T-helper 22 cell (primary cell): ENCODE data around the gene ZNF219.

Source experiments
- DNase-seq: peaks from one replicate; pipeline ENCODE4 v3.0.0-alpha.2; 2020; ENCODE audit warnings: low read depth

Gene ZNF219

DNA sequence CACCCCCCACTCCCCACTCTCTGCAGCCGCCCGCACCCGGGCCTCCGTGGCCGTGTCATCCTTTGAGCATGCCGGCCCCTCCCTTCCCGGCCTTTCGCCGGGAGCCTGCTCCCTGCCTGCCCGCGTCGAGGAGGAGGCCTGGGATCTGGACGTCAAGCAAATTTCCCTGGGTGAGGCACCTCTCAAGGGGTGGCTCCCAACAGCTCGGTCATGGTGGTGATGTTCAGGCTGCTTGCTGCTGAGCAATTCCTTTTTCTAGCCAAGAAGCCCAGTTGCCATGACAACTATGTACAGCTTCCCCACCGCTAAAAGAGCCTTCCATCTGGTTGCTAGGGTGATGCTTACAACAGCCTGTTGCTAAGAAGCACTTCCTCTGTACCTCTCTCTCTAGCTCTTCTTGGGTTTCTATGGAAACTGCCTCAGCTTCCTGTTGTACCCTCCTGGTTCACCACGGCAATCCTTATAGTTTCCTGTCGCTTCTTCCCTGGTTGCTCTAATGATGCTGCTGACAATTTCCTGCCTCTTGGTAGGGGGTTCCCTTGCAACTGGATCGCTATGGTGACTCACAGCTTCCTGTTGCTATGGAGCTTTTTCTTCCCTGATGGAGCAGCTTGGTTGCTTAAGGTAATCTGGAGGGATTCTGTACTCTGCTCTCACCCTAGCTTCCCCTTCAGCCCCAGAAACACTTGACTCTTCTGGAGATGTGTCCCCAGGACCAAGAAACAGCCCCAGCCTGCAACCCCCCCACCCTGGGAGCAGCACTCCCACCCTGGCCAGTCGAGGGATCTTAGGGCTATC lies 11.0 kb downstream of the ZNF219 start:
- DNase-seq, result peak; percentile 86

DNA sequence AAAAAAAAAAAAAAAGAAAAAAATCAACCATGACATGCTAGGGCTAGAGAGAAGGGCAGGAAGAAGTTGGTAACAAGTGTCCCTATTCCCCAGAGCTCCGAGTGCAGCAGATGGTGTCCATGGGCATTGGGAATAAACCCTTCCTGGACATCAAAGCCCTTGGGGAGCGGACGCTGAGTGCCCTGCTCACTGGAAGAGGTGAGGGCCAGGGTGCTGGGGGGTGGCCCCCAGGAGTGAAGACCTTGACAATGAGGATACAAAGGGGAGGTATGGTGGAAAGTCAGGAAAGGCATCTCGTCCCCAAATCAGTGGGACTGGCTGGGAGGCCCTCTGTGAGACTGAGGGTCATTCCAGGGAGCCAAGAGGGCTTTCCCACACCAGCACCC lies 11.6 kb downstream of the ZNF219 start:
- DNase-seq, result no peak

DNA sequence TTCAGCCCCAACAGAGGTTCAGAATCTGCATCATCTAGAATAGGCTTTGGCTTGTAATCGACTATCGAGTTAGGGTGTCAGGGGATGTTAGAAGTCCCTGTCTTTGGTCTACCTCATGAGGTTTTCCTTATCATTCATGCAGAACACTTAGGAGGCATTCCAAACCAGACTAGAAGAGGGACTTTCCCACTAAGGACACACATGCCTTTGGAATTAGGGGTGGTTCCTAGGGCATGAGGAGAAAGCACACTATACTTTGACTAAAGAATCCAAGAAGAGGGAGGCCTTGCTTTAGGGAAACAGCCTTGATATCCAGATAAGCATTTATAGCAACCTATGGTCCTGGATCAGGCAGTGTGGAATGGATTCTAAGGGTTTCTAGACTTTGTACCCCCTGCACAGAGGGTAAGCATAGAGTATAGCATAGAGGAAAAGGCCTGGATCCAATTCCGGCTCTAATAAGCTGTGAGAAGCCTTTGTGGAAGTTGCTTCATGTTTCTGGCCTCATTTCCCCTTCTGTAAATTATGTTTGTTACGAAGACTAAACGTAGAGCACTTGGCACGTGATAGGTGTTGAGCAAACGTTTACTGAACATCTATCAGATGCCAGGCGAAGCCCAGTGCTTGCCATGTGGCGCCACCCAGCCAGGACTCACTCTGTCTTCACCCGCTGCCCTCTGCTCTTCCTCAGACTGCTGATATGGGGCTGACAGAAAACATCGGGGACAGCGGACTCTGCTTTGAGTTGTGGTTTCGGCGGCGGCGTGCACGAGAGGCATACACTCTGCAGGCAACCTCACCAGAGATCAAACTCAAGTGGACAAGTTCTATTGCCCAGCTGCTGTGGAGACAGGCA lies 13.2 kb downstream of the ZNF219 start:
- no peak for DNase-seq

DNA sequence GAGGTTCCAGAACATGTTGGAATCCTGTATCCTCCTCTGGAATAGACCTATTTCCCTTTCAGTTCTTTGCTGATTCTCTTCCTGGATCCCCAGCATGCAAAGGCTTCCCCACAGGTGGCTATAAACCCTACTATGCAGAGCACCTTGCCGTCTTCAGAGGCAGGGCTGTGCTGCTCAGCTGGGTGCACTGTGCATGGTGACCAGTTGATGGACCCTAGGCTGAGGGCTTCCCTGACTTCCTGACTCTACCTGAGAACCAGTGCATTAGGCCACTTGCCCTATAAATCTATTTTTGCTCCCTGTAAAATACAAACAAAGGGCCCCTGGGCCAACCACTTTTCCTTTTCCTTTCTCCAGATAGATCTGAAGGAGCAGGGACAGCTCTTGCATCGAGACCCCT lies 14.1 kb downstream of the ZNF219 start:
- DNase-seq, result no peak

DNA sequence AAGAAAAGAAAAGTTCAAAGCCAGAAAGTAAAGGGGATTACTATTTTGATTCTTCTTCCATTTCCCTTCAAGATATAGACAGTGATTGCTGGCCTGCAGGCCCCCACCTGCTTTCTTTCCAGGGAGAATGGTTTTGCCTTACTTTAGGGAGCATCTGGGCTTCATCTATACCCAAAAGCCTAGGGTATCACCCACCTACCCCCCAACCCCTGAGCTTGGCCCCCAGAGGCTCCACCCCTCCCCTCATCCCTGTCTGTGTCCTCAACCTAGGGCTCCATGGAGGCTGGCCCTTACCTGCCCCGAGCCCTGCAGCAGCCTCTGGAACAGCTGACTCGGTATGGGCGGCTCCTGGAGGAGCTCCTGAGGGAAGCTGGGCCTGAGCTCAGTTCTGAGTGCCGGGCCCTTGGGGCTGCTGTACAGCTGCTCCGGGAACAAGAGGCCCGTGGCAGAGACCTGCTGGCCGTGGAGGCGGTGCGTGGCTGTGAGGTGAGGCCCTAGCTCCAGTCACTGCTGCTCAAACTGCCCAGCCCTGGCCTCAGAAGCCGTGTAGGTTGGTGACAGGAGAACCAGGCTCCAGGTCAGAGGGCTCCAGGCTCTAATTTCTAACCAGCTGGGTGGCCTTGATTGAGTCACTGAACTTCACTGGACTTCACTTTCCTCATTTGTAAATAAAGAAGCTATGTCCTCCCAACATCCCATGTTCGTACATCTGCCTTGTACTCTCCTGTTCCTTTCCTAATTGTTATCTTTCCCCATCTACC lies 14.7 kb downstream of the ZNF219 start:
- DNase-seq, result no peak

DNA sequence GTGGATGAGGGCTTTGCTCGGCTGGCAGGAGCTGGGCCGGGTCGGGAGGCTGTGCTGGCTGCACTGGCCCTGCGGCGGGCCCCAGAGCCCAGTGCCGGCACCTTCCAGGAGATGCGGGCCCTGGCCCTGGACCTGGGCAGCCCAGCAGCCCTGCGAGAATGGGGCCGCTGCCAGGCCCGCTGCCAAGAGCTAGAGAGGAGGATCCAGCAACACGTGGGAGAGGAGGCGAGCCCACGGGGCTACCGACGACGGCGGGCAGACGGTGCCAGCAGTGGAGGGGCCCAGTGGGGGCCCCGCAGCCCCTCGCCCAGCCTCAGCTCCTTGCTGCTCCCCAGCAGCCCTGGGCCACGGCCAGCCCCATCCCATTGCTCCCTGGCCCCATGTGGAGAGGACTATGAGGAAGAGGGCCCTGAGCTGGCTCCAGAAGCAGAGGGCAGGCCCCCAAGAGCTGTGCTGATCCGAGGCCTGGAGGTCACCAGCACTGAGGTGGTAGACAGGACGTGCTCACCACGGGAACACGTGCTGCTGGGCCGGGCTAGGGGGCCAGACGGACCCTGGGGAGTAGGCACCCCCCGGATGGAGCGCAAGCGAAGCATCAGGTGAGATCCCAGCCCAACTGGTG lies 16.8 kb downstream of the ZNF219 start:
- DNase-seq, result no peak

DNA sequence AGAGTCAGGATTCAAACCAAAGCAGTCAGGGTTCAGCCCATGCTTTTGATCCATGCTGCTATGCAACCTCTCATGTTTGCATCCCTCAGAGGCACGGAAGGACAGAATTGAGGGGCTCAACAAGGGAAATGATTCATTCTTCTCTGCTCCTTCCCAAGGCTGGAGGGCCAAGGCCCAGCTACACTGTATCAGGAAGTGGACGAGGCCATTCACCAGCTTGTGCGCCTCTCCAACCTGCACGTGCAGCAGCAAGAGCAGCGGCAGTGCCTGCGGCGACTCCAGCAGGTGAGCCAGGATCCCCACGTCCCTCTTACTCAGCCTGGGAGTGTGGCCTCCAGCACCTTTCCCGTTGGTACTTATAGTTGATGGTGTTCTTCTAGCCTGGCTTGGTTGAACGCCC lies 19.7 kb downstream of the ZNF219 start:
- DNase-seq, result no peak

DNA sequence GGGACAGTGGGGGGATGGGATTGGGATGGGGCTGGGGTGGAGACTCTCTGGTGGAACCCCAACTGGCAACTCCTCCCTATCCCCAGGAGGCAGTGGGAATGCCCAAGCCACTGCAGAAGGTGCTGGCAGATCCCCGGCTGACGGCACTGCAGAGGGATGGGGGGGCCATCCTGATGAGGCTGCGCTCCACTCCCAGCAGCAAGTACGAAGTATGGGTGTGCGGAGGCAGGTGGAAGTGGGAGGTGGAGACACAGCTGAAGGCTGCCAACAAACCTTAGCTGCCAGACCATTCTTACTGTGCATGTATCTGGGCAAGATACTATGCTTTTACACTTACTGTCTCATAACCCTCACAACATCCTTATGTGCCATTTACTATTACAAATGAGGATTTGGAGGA lies 20.2 kb downstream of the ZNF219 start:
- no peak for DNase-seq

DNA sequence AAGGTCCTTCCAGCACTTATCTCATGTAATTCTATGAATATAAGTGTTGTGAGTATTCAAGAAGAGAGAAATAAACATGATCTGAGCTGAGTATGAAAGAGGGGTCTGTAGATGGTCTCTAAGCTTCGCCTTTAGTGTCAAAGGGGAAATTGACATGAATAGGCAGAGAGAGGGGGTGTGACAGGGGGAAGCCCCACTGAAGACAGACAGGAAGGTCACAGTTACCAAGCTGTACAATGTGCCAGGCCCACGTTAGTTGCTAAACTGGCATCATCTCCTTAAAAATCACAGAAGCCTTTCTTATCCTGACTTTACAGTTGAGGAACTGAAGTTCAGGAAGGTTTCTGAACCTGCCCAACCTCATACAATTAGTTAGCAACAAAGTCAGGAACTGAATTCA lies 20.8 kb downstream of the ZNF219 start:
- no peak for DNase-seq

DNA sequence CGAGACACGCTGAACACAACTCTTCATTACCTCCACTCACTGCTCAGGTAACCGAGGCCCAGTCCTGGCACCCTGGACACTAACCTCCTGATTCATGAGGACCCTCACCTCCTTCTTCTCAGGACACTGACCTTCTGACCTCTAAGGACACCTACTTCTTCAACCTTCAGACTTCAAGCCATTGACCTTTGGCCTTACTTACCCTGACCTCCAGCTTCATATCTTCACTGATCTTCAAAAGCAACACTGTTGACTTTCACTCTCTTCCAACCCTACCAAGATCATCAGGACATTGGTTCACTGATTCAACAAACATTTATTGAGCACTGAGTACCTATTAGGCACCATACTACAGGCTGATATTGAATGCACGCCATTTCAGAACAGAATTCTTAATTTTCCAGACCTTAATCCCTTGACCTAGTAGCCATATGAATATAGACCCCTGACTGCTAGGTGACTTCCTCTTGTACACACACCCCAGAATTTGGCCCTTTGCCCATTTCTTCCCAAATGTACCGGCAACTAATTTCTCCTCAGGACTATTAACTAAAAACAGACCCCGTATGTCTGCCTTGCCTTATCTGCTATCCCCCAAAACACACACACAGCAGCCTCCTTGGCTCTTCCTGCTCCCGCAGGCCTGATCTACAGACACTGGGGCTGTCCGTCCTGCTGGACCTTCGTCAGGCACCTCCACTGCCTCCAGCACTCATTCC lies 22.6 kb downstream of the ZNF219 start:
- no peak for DNase-seq

DNA sequence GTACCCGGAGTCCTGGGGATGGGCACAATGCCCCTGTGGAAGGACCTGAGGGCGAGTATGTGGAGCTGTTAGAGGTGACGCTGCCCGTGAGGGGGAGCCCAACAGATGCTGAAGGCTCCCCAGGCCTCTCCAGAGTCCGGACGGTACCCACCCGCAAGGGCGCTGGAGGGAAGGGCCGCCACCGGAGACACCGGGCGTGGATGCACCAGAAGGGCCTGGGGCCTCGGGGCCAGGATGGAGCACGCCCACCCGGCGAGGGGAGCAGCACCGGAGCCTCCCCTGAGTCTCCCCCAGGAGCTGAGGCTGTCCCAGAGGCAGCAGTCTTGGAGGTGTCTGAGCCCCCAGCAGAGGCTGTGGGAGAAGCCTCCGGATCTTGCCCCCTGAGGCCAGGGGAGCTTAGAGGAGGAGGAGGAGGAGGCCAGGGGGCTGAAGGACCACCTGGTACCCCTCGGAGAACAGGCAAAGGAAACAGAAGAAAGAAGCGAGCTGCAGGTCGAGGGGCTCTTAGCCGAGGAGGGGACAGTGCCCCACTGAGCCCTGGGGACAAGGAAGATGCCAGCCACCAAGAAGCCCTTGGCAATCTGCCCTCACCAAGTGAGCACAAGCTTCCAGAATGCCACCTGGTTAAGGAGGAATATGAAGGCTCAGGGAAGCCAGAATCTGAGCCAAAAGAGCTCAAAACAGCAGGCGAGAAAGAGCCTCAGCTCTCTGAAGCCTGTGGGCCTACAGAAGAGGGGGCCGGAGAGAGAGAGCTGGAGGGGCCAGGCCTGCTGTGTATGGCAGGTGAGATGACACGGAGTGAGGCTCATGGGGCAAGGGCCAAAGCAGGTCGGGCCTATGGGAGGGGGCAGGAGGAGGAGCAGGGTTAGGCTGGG lies 23.8 kb downstream of the ZNF219 start:
- no peak for DNase-seq

DNA sequence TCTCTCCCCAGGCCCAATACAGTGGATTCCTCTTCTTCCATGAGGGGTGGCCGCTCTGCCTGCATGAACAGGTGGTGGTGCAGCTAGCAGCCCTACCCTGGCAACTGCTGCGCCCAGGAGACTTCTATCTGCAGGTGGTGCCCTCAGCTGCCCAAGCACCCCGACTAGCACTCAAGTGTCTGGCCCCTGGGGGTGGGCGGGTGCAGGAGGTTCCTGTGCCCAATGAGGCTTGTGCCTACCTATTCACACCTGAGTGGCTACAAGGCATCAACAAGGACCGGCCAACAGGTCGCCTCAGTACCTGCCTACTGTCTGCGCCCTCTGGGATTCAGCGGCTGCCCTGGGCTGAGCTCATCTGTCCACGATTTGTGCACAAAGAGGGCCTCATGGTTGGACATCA lies 24.5 kb downstream of the ZNF219 start:
- no peak for DNase-seq

DNA sequence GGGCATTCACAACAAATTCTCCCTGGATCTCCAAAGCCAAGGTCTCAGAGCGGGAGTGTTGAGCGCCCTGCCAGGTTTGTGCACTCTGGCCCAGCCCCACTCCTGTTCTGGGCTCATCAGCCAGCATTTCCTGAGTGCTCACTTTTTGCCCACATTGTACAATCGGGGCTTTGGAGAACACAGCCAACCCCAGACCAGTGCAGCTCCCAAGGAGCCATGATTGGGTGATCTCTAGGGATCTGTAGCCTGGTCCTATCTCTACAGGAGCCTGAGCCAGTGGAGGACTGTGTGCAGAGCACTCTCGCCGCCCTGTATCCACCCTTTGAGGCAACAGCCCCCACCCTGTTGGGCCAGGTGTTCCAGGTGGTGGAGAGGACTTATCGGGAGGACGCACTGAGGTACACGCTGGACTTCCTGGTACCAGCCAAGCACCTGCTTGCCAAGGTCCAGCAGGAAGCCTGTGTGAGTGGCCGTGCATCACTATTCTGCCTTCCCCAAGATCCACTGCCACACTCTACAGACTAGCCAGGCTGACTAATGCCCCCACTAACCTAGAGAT lies 25.6 kb downstream of the ZNF219 start:
- DNase-seq, result no peak

DNA sequence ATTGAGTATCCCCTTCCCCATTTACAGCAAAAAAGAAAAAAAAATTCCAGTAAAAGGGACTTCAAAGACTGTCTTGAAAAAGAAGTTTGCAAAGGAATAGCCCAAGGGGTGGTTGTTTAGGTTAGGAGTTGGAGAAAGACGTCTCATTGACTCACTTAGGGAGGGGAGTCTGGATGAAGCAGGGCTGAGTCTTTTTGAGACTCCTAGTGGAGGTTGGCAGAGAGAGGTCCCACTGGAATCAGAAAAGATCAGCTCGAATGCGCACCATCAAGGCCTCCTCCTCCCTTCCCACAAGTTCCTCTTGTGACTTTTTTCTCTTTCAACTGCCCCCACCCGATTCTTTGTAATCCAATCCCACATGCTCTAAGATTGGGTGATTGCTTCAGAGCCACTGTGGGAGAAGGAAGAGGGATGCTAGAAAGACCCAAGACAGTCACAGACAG lies 26.4 kb downstream of the ZNF219 start:
- DNase-seq, result no peak

DNA sequence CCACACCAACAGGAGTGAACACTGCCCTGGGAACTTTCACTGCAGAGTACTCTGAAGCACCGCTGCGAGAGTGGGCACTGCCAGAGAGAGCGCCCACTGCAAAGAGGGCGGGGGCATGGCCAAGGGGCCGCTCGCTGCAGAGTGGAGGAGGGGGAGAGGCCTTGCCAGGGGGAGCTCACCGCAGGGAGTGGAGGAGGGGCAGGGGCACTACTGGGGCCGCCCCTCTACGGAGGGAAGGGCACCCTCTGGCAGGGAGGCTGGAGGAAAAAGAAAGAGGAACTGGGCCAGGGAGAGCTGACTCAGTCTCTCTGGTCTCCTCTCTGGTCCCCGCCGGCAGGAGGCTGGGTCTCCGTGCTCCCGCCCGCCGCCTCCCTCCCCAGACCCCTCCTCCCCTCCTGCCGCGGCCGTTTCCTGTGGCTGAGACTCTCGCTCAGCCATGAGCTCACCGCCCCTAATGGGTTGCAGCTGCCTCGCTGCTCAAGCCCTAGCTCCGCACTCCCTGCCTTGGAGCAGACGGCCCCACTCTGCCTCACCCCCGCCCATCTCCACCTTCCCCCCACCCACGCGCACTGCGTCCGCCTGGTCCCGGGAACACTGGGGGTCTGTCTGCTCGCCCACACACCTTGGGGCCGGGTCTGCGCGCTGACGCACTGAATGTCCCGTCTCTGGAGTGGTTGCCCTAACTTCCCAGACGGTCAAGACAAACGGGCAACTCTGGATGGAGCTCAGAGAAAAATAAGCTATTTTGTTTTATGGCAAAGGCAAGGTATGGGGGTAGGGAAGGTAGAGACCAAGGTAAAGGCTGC lies 27.0 kb downstream of the ZNF219 start:
- DNase-seq, result no peak

DNA sequence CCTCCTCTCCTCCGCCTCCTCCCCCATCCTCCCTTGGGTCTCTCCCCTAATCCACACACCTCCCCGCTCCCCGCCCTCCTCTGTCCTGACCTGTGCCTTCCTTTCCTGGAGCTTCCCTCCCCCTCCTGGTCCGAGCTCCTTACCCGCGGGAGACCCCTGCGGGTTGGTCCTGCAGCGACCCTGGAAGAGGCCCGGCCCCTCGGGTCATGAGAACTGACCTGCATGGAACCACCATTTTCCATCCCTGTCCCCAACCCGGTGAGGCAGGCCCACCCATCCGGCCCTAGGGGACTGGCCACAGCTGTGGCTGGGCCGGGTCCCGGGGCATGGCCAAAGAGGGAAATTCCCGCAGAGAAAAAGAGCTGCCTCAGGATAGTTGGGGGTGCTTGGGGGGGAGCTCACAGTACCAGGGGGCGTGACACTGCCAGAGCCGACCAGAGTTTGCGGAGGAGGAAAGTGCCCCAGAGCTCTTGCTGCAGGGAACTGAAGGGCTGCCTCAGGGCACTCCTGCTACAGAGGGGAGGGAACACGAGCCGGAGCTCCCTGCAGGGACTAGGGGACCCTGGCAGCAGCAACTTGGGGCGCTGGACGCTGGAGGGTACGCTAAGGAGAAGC lies 27.7 kb downstream of the ZNF219 start:
- no peak for DNase-seq

DNA sequence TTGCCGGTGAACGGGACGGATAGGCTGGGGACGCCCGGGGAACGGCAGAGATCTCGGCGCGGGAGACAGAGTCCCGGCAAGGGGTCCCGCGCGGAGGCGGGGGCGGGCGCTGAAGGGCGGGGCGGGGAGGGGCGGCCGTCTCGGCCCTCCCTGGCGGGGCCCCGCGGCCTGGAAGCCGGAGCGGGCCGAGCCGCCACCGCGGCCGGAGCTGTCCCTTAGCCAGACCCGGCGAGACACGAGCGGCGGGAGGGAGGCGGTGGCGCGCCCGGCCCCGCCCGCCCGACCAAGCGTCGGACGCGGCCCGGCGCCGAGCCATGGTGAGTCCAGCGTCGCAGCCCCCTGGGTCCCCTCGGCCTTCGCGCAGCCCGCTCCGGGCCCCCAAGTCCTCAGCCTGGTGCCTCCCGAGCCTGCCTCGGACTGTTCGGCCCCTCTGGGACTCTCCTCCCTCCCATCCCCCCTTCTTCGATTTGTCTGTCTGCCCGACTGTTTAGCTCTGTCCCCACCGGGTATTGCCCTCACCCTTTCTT lies 28.3 kb downstream of the ZNF219 start, which contains the start of gene ARHGEF40:
ARHGEF40 (plus strand) TSS at position 222 of the 527 bp plus-strand sequence; CDS start at position 315, 93 bp downstream.
- DNase-seq, result no peak

DNA sequence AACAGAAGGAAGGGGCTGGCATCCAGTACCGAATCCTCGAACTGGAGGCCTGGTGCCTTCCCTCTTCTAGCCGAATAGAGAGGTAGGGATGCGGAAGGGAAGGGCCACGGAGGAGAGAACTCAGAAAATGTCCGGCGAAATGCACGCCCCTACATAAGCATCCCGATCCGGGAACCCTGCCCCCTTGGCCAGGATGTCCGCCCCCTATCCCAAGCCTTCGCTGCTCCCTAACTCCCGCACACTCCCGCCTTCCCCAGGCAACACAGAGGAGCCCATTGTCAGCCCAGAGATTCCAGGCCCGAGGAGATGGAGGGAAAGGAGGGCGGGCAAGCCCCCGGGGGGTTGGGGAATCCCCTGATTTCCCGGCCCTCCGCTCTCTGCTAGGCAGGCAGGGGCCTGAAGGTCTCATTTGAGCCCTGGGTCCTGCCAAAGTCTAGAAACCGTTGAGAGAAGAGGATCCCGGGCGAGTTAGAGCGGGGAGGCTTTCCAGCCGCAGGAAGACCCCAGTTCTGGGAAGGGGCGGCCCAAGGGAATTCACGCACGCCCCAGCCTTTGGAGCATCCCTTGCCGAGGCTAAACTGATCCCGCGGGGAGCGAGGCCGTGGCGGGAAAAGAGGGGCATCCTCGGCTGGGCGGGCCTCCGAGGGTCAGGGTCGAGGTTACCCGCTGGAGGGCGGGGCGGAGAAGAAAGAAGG lies 28.9 kb downstream of the ZNF219 start:
- DNase-seq, result no peak
